GM19238 (cell line): ENCODE results near the gene MAPKAP1.
"Not testable (repeated sequence)": the region's sequence is repeated elsewhere in the genome, so short reads cannot be mapped to it uniquely, and the experiment has no call there.

ENCODE experiments used
- DNase-seq: peaks from one replicate; pipeline ENCODE4 v3.0.0; 2011; ENCODE audit warnings: low spot score; ENCODE audit not compliant: insufficient read length

MAPKAP1 gene

GRCh38 chr9:125732562-125732961 lies 25.6 kb upstream of the MAPKAP1 start:
- DNase-seq, result no peak

- DNase-seq, result no peak
These were observed 23.2 kb upstream of the MAPKAP1 start for GRCh38 chr9:125730168-125730567.

GRCh38 chr9:125726456-125727132 lies 19.6 kb upstream of the MAPKAP1 start:
- no peak for DNase-seq

- DNase-seq, result no peak
These were observed 430 bp upstream of the MAPKAP1 start for GRCh38 chr9:125707472-125707804.

- DNase-seq, result no peak
These were observed 1.1 kb downstream of the MAPKAP1 start for GRCh38 chr9:125705893-125706292.

GRCh38 chr9:125703662-125704061 lies 3.3 kb downstream of the MAPKAP1 start:
- DNase-seq, result no peak

- no peak for DNase-seq
These were observed 5.7 kb downstream of the MAPKAP1 start for GRCh38 chr9:125701351-125701750.

GRCh38 chr9:125700791-125701190 lies 6.2 kb downstream of the MAPKAP1 start:
- peak; percentile 43 for DNase-seq

- DNase-seq, result no peak
These were observed 7.1 kb downstream of the MAPKAP1 start for GRCh38 chr9:125699870-125700269.

- no peak for DNase-seq
These were observed 10.8 kb downstream of the MAPKAP1 start for GRCh38 chr9:125696106-125696647.

- not testable (repeated sequence) for DNase-seq
These were observed 11.5 kb downstream of the MAPKAP1 start for GRCh38 chr9:125695548-125695947.

GRCh38 chr9:125694478-125694877 lies 12.5 kb downstream of the MAPKAP1 start:
- DNase-seq, result no peak

- DNase-seq, result not testable (repeated sequence)
These were observed 13.5 kb downstream of the MAPKAP1 start for GRCh38 chr9:125693492-125693891.

GRCh38 chr9:125691869-125692268 lies 15.1 kb downstream of the MAPKAP1 start:
- no peak for DNase-seq

- no peak for DNase-seq
These were observed 16.3 kb downstream of the MAPKAP1 start for GRCh38 chr9:125690679-125691078.

GRCh38 chr9:125687163-125687863 lies 19.7 kb downstream of the MAPKAP1 start:
- no peak for DNase-seq

- DNase-seq, result no peak
These were observed 21.8 kb downstream of the MAPKAP1 start for GRCh38 chr9:125685167-125685566.

GRCh38 chr9:125683486-125683885 lies 23.5 kb downstream of the MAPKAP1 start:
- no peak for DNase-seq

GRCh38 chr9:125682340-125682739 lies 24.7 kb downstream of the MAPKAP1 start:
- no peak for DNase-seq

- DNase-seq, result no peak
These were observed 25.4 kb downstream of the MAPKAP1 start for GRCh38 chr9:125681657-125682056.

GRCh38 chr9:125681086-125681622 lies 25.9 kb downstream of the MAPKAP1 start:
- DNase-seq, result no peak

GRCh38 chr9:125680445-125680844 lies 26.6 kb downstream of the MAPKAP1 start:
- no peak for DNase-seq
